Fibroblast of peridontal ligament (primary cell): ENCODE measurements around the gene MAT2A.

Source experiments
- DNase-seq: peaks from one replicate; pipeline ENCODE4 v3.0.0-alpha.2; 2010; ENCODE audit errors: extremely low read depth

The MAT2A gene

GRCh38 chr2:85524336-85524908, 14.5 kb upstream of the MAT2A start:
- peak; percentile 68 for DNase-seq

- DNase-seq: no peak
Observed at GRCh38 chr2:85525029-85525428, 13.9 kb upstream of the MAT2A start.

- no peak for DNase-seq
Observed at GRCh38 chr2:85525567-85525966, 13.4 kb upstream of the MAT2A start.

GRCh38 chr2:85527787-85528186, 11.2 kb upstream of the MAT2A start:
- DNase-seq: no peak

GRCh38 chr2:85528355-85528754, 10.6 kb upstream of the MAT2A start:
- DNase-seq: no peak

GRCh38 chr2:85529809-85530208, 9.2 kb upstream of the MAT2A start:
- DNase-seq: no peak

GRCh38 chr2:85531589-85531988, 7.4 kb upstream of the MAT2A start:
- no peak for DNase-seq

GRCh38 chr2:85534099-85534498, 4.9 kb upstream of the MAT2A start:
- no peak for DNase-seq

GRCh38 chr2:85534881-85535280, 4.1 kb upstream of the MAT2A start:
- no peak for DNase-seq

- DNase-seq: peak; percentile 67
Observed at GRCh38 chr2:85536479-85536878, 2.5 kb upstream of the MAT2A start.

GRCh38 chr2:85537600-85538506, 1.1 kb upstream of the MAT2A start:
- peak; percentile 50 for DNase-seq

GRCh38 chr2:85539361-85540132, 579 bp downstream of the MAT2A start:
- DNase-seq: peak; percentile 67

- peak; percentile 41 for DNase-seq
Observed at GRCh38 chr2:85540133-85540648, 1.2 kb downstream of the MAT2A start.

GRCh38 chr2:85541262-85541661, 2.3 kb downstream of the MAT2A start:
- no peak for DNase-seq

GRCh38 chr2:85541753-85542457, 2.9 kb downstream of the MAT2A start:
- DNase-seq: peak; percentile 81

- no peak for DNase-seq
Observed at GRCh38 chr2:85542777-85543176, 3.8 kb downstream of the MAT2A start.

- DNase-seq: peak; percentile 14
Observed at GRCh38 chr2:85544254-85544691, 5.3 kb downstream of the MAT2A start.

GRCh38 chr2:85544915-85545779, 6.2 kb downstream of the MAT2A start:
- peak; percentile 10 for DNase-seq

GRCh38 chr2:85545780-85546240, 6.8 kb downstream of the MAT2A start:
- DNase-seq: peak; percentile 13

- peak; percentile 33 for DNase-seq
Observed at GRCh38 chr2:85547089-85547858, 8.3 kb downstream of the MAT2A start.
